SK-N-MC (cell line): ENCODE measurements around the gene DPM2.

ENCODE experiments used
- EZH2 ChIP-seq: fragments of 200-600 bp; sonication (generic); IDR thresholded peaks from one replicate; pipeline ENCODE4 v1.6.1; 2017; ENCODE audit warnings: antibody characterized with exemption
- POLR2AphosphoS5 ChIP-seq: IDR thresholded peaks from 2 replicates; pipeline ENCODE4 v1.6.1; 2012; ENCODE audit warnings: mild to moderate bottlenecking, low read depth, low read length, borderline replicate concordance

DNA sequence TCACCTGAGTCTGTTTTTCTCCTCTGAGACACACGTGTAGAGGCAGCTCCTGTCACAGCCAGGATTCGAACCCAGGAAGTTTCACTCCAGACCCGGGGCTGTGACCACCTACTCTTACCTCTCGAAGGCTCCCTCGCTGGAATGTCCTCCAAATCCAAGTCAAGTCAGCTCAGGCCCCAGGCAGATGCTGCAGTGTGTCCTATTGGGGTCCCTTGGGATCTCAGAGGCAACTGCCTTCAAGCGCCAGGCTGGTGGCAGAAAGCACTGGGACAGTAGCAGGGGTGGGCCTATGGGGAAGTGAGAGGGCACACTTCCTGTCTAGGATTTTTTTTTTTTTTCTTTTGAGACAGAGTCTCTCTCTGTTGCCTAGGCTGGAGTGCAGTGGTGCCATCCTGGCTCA lies 20.1 kb downstream of the DPM2 start:
- TF ChIP-seq EZH2 (no peak), POLR2AphosphoS5 (no peak)
